Measurements from ENCODE around the gene MBTPS2. TPM values are rescaled to one million over a fixed set of nuclear protein-coding genes. Genes with fewer than 3 reads are reported as not detected.
"Not testable (repeated sequence)": the region's sequence is repeated elsewhere in the genome, so short reads cannot be mapped to it uniquely, and the experiment has no call there.

MBTPS2 gene
- total and polyA plus RNA-seq, 2 donors = 2.4 to 2.7 TPM

GRCh38 chrX:21812628-21813027 is 26.8 kb upstream of the MBTPS2 start:
- 95% methylated on average over 2 of the region's 2 CpGs for WGBS
- H3K27me3 ChIP-seq (ENCODE audit: control insufficient read depth in 2 of 2, insufficient read depth in 1 of 2, low read length in 1 of 2) = no peaks in the 10 kb centered on the region
- H3K27ac ChIP-seq (ENCODE audit: low read depth in 1 of 2, low read length in 1 of 2) = no peak overlapping the region
- H3K4me3 ChIP-seq (ENCODE audit: low read length in 2 of 2) = no peak overlapping the region
- no peaks in the 10 kb centered on the region for H3K36me3 ChIP-seq (ENCODE audit: control insufficient read depth in 2 of 2, insufficient read depth in 2 of 2, low read length in 1 of 2)
- no peak for DNase-seq (ENCODE audit: low read depth in 6 of 9, low spot score in 9 of 9)
- no peaks in the 10 kb centered on the region for H3K9me3 ChIP-seq (ENCODE audit: control insufficient read depth in 2 of 2, insufficient read depth in 1 of 2, low read length in 1 of 2)
- H3K4me1 ChIP-seq (ENCODE audit: control insufficient read depth in 2 of 2, insufficient read depth in 2 of 2, low read length in 2 of 2) = no peaks in the 10 kb centered on the region

- H3K27me3 ChIP-seq (ENCODE audit: control insufficient read depth in 2 of 2, insufficient read depth in 1 of 2, low read length in 1 of 2) = no peaks in the 10 kb centered on the region
- H3K4me3 ChIP-seq (ENCODE audit: low read length in 2 of 2) = no peak overlapping the region
- DNase-seq (ENCODE audit: low read depth in 6 of 9, low spot score in 9 of 9) = no peak
- H3K36me3 ChIP-seq (ENCODE audit: control insufficient read depth in 2 of 2, insufficient read depth in 2 of 2, low read length in 1 of 2) = no peaks in the 10 kb centered on the region
- H3K9me3 ChIP-seq (ENCODE audit: control insufficient read depth in 2 of 2, insufficient read depth in 1 of 2, low read length in 1 of 2) = no peaks in the 10 kb centered on the region
- no peaks in the 10 kb centered on the region for H3K4me1 ChIP-seq (ENCODE audit: control insufficient read depth in 2 of 2, insufficient read depth in 2 of 2, low read length in 2 of 2)
- H3K27ac ChIP-seq (ENCODE audit: low read depth in 1 of 2, low read length in 1 of 2) = no peak overlapping the region
Measured at GRCh38 chrX:21813612-21814368, 25.6 kb upstream of the MBTPS2 start.

- DNase-seq (ENCODE audit: low read depth in 6 of 9, low spot score in 9 of 9) = no peak
- no peak overlapping the region for H3K27ac ChIP-seq (ENCODE audit: low read depth in 1 of 2, low read length in 1 of 2)
- WGBS = 95% methylated on average over 5 of the region's 5 CpGs
- H3K4me3 ChIP-seq (ENCODE audit: low read length in 2 of 2) = no peak overlapping the region
- H3K36me3 ChIP-seq (ENCODE audit: control insufficient read depth in 2 of 2, insufficient read depth in 2 of 2, low read length in 1 of 2) = no peaks in the 10 kb centered on the region
- H3K9me3 ChIP-seq (ENCODE audit: control insufficient read depth in 2 of 2, insufficient read depth in 1 of 2, low read length in 1 of 2) = no peaks in the 10 kb centered on the region
- no peaks in the 10 kb centered on the region for H3K27me3 ChIP-seq (ENCODE audit: control insufficient read depth in 2 of 2, insufficient read depth in 1 of 2, low read length in 1 of 2)
- H3K4me1 ChIP-seq (ENCODE audit: control insufficient read depth in 2 of 2, insufficient read depth in 2 of 2, low read length in 2 of 2) = no peaks in the 10 kb centered on the region
Measured at GRCh38 chrX:21816136-21816535, 23.3 kb upstream of the MBTPS2 start.

GRCh38 chrX:21820170-21820569 is 19.2 kb upstream of the MBTPS2 start:
- not testable (repeated sequence) for H3K4me1 ChIP-seq (ENCODE audit: control insufficient read depth in 2 of 2, insufficient read depth in 2 of 2, low read length in 2 of 2); H3K27me3 ChIP-seq (ENCODE audit: control insufficient read depth in 2 of 2, insufficient read depth in 1 of 2, low read length in 1 of 2); H3K36me3 ChIP-seq (ENCODE audit: control insufficient read depth in 2 of 2, insufficient read depth in 2 of 2, low read length in 1 of 2); H3K9me3 ChIP-seq (ENCODE audit: control insufficient read depth in 2 of 2, insufficient read depth in 1 of 2, low read length in 1 of 2); DNase-seq (ENCODE audit: low read depth in 6 of 9, low spot score in 9 of 9); H3K4me3 ChIP-seq (ENCODE audit: low read length in 2 of 2); H3K27ac ChIP-seq (ENCODE audit: low read depth in 1 of 2, low read length in 1 of 2)
- 100% methylated on average over 1 of the region's 1 CpG for WGBS

GRCh38 chrX:21821875-21822274 is 17.5 kb upstream of the MBTPS2 start:
- Histone ChIP-seq H3K27ac (ENCODE audit: low read depth in 1 of 2, low read length in 1 of 2) (no peak overlapping the region), H3K36me3 (ENCODE audit: control insufficient read depth in 2 of 2, insufficient read depth in 2 of 2, low read length in 1 of 2) (no peaks in the 10 kb centered on the region), H3K27me3 (ENCODE audit: control insufficient read depth in 2 of 2, insufficient read depth in 1 of 2, low read length in 1 of 2) (no peaks in the 10 kb centered on the region), H3K4me1 (ENCODE audit: control insufficient read depth in 2 of 2, insufficient read depth in 2 of 2, low read length in 2 of 2) (no peaks in the 10 kb centered on the region), H3K4me3 (ENCODE audit: low read length in 2 of 2) (no peak overlapping the region), H3K9me3 (ENCODE audit: control insufficient read depth in 2 of 2, insufficient read depth in 1 of 2, low read length in 1 of 2) (no peaks in the 10 kb centered on the region)
- no peak for DNase-seq (ENCODE audit: low read depth in 6 of 9, low spot score in 9 of 9)
- 97% methylated on average over 3 of the region's 3 CpGs for WGBS

- 97% methylated on average over 2 of the region's 2 CpGs for WGBS
- Histone ChIP-seq H3K4me1 (ENCODE audit: control insufficient read depth in 2 of 2, insufficient read depth in 2 of 2, low read length in 2 of 2) (no peaks in the 10 kb centered on the region), H3K4me3 (ENCODE audit: low read length in 2 of 2) (no peak overlapping the region), H3K9me3 (ENCODE audit: control insufficient read depth in 2 of 2, insufficient read depth in 1 of 2, low read length in 1 of 2) (no peaks in the 10 kb centered on the region), H3K27me3 (ENCODE audit: control insufficient read depth in 2 of 2, insufficient read depth in 1 of 2, low read length in 1 of 2) (no peaks in the 10 kb centered on the region), H3K27ac (ENCODE audit: low read depth in 1 of 2, low read length in 1 of 2) (no peak overlapping the region), H3K36me3 (ENCODE audit: control insufficient read depth in 2 of 2, insufficient read depth in 2 of 2, low read length in 1 of 2) (no peaks in the 10 kb centered on the region)
- no peak for DNase-seq (ENCODE audit: low read depth in 6 of 9, low spot score in 9 of 9)
Measured at GRCh38 chrX:21831496-21831895, 7.9 kb upstream of the MBTPS2 start.

GRCh38 chrX:21837056-21837455 is 2.4 kb upstream of the MBTPS2 start:
- no peak overlapping the region for H3K27ac ChIP-seq (ENCODE audit: low read depth in 1 of 2, low read length in 1 of 2)
- no peak overlapping the region for H3K4me3 ChIP-seq (ENCODE audit: low read length in 2 of 2)
- H3K9me3 ChIP-seq (ENCODE audit: control insufficient read depth in 2 of 2, insufficient read depth in 1 of 2, low read length in 1 of 2) = no peaks in the 10 kb centered on the region
- H3K4me1 ChIP-seq (ENCODE audit: control insufficient read depth in 2 of 2, insufficient read depth in 2 of 2, low read length in 2 of 2) = peaks cover 4 to 6% of the 10 kb centered on the region in 2 donors
- WGBS = 94% methylated on average over 2 of the region's 2 CpGs
- no peak for DNase-seq (ENCODE audit: low read depth in 6 of 9, low spot score in 9 of 9)
- H3K36me3 ChIP-seq (ENCODE audit: control insufficient read depth in 2 of 2, insufficient read depth in 2 of 2, low read length in 1 of 2) = no peaks in the 10 kb centered on the region
- H3K27me3 ChIP-seq (ENCODE audit: control insufficient read depth in 2 of 2, insufficient read depth in 1 of 2, low read length in 1 of 2) = no peaks in the 10 kb centered on the region

GRCh38 chrX:21838937-21839333 is 482 bp upstream of the MBTPS2 start:
- Histone ChIP-seq H3K4me3 (ENCODE audit: low read length in 2 of 2) (peak overlapping the region; percentile 58 to 77), H3K27me3 (ENCODE audit: control insufficient read depth in 2 of 2, insufficient read depth in 1 of 2, low read length in 1 of 2) (no peaks in the 10 kb centered on the region), H3K27ac (ENCODE audit: low read depth in 1 of 2, low read length in 1 of 2) (peak overlapping the region; percentile 56 to 61), H3K36me3 (ENCODE audit: control insufficient read depth in 2 of 2, insufficient read depth in 2 of 2, low read length in 1 of 2) (no peaks in the 10 kb centered on the region), H3K4me1 (ENCODE audit: control insufficient read depth in 2 of 2, insufficient read depth in 2 of 2, low read length in 2 of 2) (peaks cover 4 to 6% of the 10 kb centered on the region in 2 donors), H3K9me3 (ENCODE audit: control insufficient read depth in 2 of 2, insufficient read depth in 1 of 2, low read length in 1 of 2) (no peaks in the 10 kb centered on the region)
- no peak for DNase-seq (ENCODE audit: low read depth in 6 of 9, low spot score in 9 of 9)
- 4% methylated on average over 4 of the region's 4 CpGs for WGBS

GRCh38 chrX:21840193-21840545 is 752 bp downstream of the MBTPS2 start:
- H3K4me1 ChIP-seq (ENCODE audit: control insufficient read depth in 2 of 2, insufficient read depth in 2 of 2, low read length in 2 of 2) = peaks cover 4 to 6% of the 10 kb centered on the region in 2 donors
- no peaks in the 10 kb centered on the region for H3K9me3 ChIP-seq (ENCODE audit: control insufficient read depth in 2 of 2, insufficient read depth in 1 of 2, low read length in 1 of 2)
- WGBS = 10% methylated on average over 6 of the region's 6 CpGs
- DNase-seq (ENCODE audit: low read depth in 6 of 9, low spot score in 9 of 9) = peak in 2 of 9 donors; percentile 6 to 9
- H3K4me3 ChIP-seq (ENCODE audit: low read length in 2 of 2) = peak overlapping the region; percentile 58 to 77
- no peak overlapping the region for H3K27ac ChIP-seq (ENCODE audit: low read depth in 1 of 2, low read length in 1 of 2)
- H3K36me3 ChIP-seq (ENCODE audit: control insufficient read depth in 2 of 2, insufficient read depth in 2 of 2, low read length in 1 of 2) = no peaks in the 10 kb centered on the region
- no peaks in the 10 kb centered on the region for H3K27me3 ChIP-seq (ENCODE audit: control insufficient read depth in 2 of 2, insufficient read depth in 1 of 2, low read length in 1 of 2)

Measured in thymus (tissue), 11 donors.